NCI-H2171 (cell line): Measurements from ENCODE around the gene ULK1.

Source experiments
- DNase-seq: peaks from one replicate; lab custom pipeline; 2025; lab: John Stamatoyannopoulos, UW

Gene ULK1

DNA sequence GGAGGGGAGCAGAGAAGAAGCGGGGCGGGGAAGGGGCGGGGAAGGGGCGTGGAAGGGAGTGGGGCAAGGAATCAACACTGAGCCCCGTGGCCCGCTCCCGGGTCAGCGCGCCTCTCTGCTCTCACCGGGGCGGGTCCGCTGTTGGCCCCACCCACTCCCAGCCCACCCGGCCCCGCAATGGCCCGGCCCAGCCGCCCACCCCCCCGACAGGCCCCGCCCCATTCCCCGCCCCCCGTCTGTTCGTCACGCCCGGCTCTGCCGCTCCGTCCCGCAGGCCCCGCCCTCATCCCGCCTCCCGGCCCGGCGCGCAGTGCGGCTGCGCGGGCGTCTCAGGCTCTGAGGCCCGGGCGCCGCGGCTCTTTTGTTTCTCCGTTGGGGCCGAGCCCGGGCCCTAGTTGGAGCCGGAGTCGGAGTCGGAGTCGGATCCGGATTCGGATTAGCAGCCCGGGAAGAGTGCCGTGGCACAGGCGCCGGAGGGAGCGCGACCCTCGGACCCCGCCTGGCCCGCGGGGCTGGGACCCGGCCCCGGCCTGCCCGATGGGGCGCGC lies at the start of gene ULK1:
TSS of gene ULK1 (plus strand) at position 310 of the 548 bp plus-strand sequence. CDS start 380 bp downstream, outside the sequence.
- DNase-seq = peak; percentile 96

DNA sequence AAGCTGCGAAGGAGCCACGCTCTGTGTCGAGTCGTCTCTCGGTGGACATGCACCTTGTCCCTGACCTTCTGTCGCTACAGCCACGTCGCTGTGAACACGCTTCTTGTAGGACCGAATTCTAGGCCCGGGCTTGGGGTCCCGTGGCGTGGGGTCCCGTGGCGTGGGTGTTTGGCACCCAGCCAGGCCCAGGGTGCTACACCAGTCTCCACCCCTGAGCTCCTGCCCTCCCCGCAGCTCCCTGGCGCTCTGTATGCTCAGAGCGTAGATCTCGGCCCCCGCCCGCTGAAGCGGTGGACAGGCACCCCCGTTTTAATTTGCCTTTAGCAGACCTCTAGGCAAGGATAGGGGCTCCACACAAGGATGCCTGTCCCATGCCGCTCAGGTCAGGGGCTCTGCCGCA lies 49.8 kb upstream of the ULK1 start:
- no peak for DNase-seq

DNA sequence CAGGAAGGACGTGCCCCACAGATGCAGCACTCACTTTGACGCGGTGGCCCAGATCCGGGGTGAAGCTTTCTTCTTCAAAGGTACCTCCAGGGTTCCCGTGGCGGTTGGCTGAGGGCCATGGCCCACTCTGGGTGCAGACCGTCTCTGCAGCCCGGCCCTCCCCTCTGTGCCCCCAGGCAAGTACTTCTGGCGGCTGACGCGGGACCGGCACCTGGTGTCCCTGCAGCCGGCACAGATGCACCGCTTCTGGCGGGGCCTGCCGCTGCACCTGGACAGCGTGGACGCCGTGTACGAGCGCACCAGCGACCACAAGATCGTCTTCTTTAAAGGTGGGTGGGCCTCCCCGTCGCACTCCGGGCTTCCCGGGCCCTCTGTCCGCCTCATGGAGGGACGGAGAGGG lies 49.3 kb upstream of the ULK1 start:
- no peak for DNase-seq

DNA sequence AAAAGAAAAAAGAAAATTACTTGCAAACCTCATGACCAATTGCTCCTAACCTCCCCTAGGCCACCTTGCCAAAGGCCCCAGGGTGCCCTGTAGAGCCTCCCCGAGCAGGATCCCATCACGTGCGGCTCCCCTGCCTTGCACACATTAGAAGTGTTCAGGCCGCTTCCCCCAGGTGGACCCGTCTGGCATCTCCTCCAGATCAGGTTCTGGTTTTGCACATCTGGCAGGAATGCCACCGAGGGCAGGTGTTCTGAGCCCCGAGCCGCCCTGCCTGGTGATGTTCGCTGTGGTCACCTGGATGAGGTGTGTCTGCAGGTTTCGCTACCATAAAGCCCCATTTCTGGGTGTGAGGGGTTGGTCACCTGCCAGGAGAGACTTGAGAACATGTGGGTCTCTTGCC lies 47.0 kb upstream of the ULK1 start:
- no peak for DNase-seq

GRCh38 chr12:131848753-131849152 lies 45.7 kb upstream of the ULK1 start:
- DNase-seq = no peak

GRCh38 chr12:131849700-131850553 lies 44.5 kb upstream of the ULK1 start:
- no peak for DNase-seq

DNA sequence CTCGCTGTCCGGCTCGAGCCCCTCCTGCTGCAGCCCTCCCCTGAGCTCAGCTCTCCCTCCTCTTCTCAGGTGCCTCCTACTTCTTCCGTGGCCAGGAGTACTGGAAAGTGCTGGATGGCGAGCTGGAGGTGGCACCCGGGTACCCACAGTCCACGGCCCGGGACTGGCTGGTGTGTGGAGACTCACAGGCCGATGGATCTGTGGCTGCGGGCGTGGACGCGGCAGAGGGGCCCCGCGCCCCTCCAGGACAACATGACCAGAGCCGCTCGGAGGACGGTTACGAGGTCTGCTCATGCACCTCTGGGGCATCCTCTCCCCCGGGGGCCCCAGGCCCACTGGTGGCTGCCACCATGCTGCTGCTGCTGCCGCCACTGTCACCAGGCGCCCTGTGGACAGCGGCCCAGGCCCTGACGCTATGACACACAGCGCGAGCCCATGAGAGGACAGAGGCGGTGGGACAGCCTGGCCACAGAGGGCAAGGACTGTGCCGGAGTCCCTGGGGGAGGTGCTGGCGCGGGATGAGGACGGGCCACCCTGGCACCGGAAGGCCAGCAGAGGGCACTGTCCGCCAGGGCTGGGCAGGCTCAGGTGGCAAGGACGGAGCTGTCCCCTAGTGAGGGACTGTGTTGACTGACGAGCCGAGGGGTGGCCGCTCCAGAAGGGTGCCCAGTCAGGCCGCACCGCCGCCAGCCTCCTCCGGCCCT lies 43.4 kb upstream of the ULK1 start:
- DNase-seq = no peak

GRCh38 chr12:131851741-131852550 lies 42.5 kb upstream of the ULK1 start:
- DNase-seq = no peak

GRCh38 chr12:131852551-131853299 lies 41.7 kb upstream of the ULK1 start:
- no peak for DNase-seq

DNA sequence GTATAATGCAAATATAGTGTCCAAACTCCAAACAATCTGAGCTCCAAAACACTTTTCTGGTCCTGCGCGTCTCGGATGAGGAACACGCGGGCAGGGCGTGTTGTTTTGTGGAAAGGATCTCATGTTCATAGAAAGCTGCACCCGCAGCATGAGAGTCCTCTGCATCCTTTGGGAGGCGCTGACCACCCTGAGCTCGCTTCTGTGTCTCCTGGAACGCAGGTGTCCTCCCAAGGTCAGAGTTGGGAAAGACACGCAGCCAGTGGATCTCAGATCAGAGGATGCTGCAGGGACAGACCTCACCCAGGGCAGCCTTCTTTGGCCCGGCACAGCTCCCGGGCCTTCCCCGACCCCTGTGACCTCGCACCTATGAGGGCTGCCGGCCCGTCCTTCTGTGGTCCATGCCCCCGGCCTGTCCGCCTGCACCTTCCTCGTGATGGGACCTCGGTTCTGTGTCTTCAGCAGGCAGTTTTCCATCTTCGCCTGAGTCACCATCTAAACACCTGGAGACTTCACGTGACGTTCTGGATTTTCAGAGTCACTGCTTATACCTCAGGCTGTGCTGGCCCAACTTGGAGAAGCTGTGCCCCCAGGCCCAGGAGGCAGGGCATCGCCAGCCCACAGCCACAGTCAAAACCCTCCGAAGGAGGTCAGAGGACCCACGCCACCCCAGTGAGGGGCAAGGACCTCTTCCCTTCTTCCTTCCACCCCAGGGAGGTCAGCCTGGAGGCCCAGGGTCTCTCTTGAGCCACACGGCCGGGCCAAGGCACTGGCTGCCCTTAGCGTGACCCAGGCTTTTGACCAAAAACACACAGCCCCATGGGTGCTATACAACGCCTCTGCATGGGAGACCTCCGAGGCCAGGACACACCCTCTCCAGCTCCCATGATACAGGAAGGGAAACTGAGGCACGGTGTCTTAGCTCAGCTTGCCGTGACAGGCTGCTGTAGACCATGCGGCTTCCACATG lies 40.3 kb upstream of the ULK1 start:
- DNase-seq = no peak

- DNase-seq = no peak
Observed at GRCh38 chr12:131854861-131855476, 39.5 kb upstream of the ULK1 start.

GRCh38 chr12:131855521-131856142 lies 38.8 kb upstream of the ULK1 start:
- DNase-seq = no peak

GRCh38 chr12:131856366-131857097 lies 37.9 kb upstream of the ULK1 start:
- no peak for DNase-seq

DNA sequence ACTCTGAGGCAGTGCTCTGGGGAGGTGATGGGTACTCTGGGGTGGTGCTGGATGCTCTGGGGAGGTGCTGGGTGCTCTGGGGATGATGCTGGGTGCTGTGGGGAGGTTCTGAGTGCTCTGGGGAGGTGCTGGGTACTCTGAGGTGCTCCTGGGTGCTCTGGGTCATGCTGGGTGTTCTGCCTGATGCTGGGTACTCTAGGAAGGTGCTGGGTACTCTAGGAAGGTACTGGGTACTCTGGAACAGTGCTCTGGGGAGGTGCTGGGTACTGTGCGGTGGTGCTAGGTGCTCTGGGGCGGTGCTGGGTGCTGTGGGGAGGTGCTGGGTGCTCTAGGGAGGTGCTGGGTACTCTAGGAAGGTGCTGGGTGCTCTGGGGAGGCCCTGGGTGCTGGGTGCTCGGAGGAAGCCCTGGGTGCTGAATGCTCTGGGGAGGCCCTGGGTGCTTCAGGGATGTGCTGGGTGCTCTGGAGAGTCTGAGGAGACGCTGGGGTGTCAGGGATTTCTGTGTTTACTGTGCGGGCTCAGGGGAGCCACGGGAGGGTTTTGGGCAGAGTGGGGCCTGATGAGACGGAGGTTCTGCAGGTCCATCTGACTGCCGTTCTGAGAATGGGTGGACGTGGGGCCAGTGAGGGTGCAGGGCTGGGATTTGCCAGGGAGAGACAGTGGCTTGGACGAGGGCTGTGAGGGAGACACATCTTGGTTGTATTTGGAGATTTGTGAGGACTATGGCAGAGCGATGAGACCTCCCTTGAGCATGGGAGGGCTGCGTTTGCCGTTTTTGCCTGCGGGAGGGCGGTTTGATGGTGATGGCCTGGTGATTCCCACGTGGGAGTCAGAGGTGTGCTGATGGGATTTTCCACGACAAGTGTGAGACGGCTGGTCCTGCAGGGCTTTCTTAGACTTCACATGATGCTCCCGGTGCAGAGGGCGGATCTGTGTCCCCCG lies 36.2 kb upstream of the ULK1 start:
- DNase-seq = no peak

- peak; percentile 45 for DNase-seq
Observed at GRCh38 chr12:131860472-131861260, 33.8 kb upstream of the ULK1 start.

DNA sequence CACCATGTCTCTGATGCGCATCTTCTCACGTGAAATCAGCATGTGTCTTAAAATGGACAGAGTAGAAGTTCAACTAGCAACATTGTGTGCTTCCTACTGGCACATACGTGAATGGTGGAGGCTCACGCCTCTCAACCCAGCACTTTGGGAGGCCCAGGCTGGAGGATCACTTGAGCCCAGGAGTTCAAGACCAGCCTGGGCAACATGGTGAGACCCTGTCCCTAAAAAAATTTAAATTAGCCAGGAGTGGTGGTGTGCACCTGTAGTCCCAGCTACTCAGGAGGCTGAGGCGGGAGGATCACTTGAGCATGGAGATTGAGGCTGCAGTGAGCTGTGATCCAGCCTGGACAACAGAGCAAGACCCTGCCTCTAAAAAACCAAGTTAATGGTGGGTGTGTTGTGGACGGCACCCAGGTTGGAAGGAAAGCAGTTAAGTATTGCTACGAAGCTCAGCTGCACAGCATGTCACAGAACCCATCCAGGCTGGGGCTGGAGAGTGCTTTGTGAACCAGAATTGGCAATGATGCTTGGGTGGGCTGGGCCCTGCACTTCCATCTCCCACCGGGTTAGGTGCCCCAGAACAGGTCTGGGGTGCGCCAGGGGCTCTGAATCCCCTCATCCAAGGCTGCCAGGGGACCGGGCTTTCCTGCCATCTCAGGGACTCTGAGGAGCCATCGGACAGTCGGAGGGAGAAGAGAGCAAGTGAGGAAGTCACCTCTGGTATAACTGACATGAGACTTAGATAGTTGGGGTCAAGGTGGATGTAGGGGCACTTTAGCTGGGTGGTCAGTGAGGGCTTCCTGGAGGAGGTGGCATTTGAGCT lies 33.0 kb upstream of the ULK1 start:
- no peak for DNase-seq
